WTC11 (cell line): ENCODE results near the gene COL4A2. TPM values are rescaled to one million over a fixed set of nuclear protein-coding genes. Genes with fewer than 3 reads are reported as not detected.

Experiments
- ATAC-seq: fragments of 200-7000 bp; cut with Tn5 transposase; 2 replicates; pipeline ENCODE4 v1.10.0; 2021; ENCODE audit warnings: mild to moderate bottlenecking, moderate library complexity
- CTCF ChIA-PET: fragments of 300-600 bp; sonication (Branson Sonifier 250); formaldehyde crosslinking; loops from one replicate; lab custom pipeline; 2021; ENCODE audit warnings: antibody characterized with exemption; lab: Charles Lee
- POLR2A ChIA-PET: fragments of 350-600 bp; sonication (Branson Sonifier 250); formaldehyde crosslinking; loops from one replicate; lab custom pipeline; 2021; ENCODE audit warnings: antibody characterized with exemption; lab: Charles Lee
- DNase-seq: peaks from one replicate; pipeline ENCODE4 v3.0.0; 2021; ENCODE audit warnings: low spot score
- H3K27ac Mint-ChIP-seq: 2 replicates; pipeline ENCODE4 v1.8.0; 2021; ENCODE audit warnings: mixed read lengths
- H3K27me3 Mint-ChIP-seq: 2 replicates; pipeline ENCODE4 v1.8.0; 2021; ENCODE audit warnings: low read depth, mild to moderate bottlenecking, moderate library complexity, mixed read lengths
- H3K36me3 Mint-ChIP-seq: 2 replicates; pipeline ENCODE4 v1.8.0; 2021; ENCODE audit warnings: mixed read lengths
- H3K4me1 Mint-ChIP-seq: 2 replicates; pipeline ENCODE4 v1.8.0; 2022; ENCODE audit warnings: mixed read lengths
- H3K4me3 Mint-ChIP-seq: 2 replicates; pipeline ENCODE4 v1.8.0; 2021; ENCODE audit warnings: mild to moderate bottlenecking, moderate library complexity, mixed read lengths
- H3K9me3 Mint-ChIP-seq: 2 replicates; pipeline ENCODE4 v1.8.0; 2021; ENCODE audit warnings: mixed read lengths
- CREB1 ChIP-seq: sonication (generic); formaldehyde crosslinking; IDR thresholded peaks from 2 replicates; pipeline ENCODE4 v1.8.0; 2023; ENCODE audit warnings: mild to moderate bottlenecking, missing genetic modification reagents
- FOXK1 ChIP-seq: sonication (generic); formaldehyde crosslinking; IDR thresholded peaks from 2 replicates; pipeline ENCODE4 v1.8.0; 2022; ENCODE audit warnings: mild to moderate bottlenecking, moderate library complexity, missing genetic modification reagents
- GABPB1 ChIP-seq: sonication (generic); formaldehyde crosslinking; IDR thresholded peaks from 2 replicates; pipeline ENCODE4 v1.8.1; 2023; ENCODE audit warnings: mild to moderate bottlenecking, missing genetic modification reagents
- HMGXB4 ChIP-seq: sonication (generic); formaldehyde crosslinking; IDR thresholded peaks from 2 replicates; pipeline ENCODE4 v1.8.1; 2023; ENCODE audit warnings: mild to moderate bottlenecking, moderate library complexity, missing genetic modification reagents
- IRF2 ChIP-seq: sonication (generic); formaldehyde crosslinking; IDR thresholded peaks from 2 replicates; pipeline ENCODE4 v1.8.0; 2022; ENCODE audit warnings: low read depth, missing genetic modification reagents, borderline replicate concordance
- MXD4 ChIP-seq: fragments of 250-450 bp; sonication (Bioruptor Pico); IDR thresholded peaks from 2 replicates; pipeline ENCODE4 v1.8.0; 2021; ENCODE audit warnings: mild to moderate bottlenecking, moderate library complexity, borderline replicate concordance
- NFATC4 ChIP-seq: fragments of 250-450 bp; sonication (Bioruptor Pico); IDR thresholded peaks from 2 replicates; pipeline ENCODE4 v1.9.0; 2021; ENCODE audit warnings: mild to moderate bottlenecking
- RELA ChIP-seq: sonication (generic); formaldehyde crosslinking; IDR thresholded peaks from 2 replicates; pipeline ENCODE4 v1.8.1; 2022; ENCODE audit warnings: missing genetic modification reagents, mild to moderate bottlenecking, borderline replicate concordance
- ZNF121 ChIP-seq: sonication (generic); formaldehyde crosslinking; IDR thresholded peaks from 2 replicates; pipeline ENCODE4 v1.8.0; 2023; ENCODE audit warnings: missing genetic modification reagents
- ZNF317 ChIP-seq: sonication (generic); formaldehyde crosslinking; IDR thresholded peaks from 2 replicates; pipeline ENCODE4 v1.8.1; 2023; ENCODE audit warnings: low read depth, mild to moderate bottlenecking, moderate library complexity, missing genetic modification reagents, borderline replicate concordance
- ZNF396 ChIP-seq: fragments of 250-450 bp; sonication (Bioruptor Pico); IDR thresholded peaks from 2 replicates; pipeline ENCODE4 v1.8.0; 2021; ENCODE audit warnings: mild to moderate bottlenecking, moderate library complexity, borderline replicate concordance
- ZNF416 ChIP-seq: fragments of 250-450 bp; sonication (Bioruptor Pico); IDR thresholded peaks from 2 replicates; pipeline ENCODE4 v1.9.0; 2021; ENCODE audit warnings: mild to moderate bottlenecking, inconsistent platforms
- ZNF423 ChIP-seq: fragments of 250-450 bp; sonication (Bioruptor Pico); IDR thresholded peaks from 2 replicates; pipeline ENCODE4 v2.1.2; 2022; ENCODE audit warnings: mild to moderate bottlenecking, moderate library complexity
- total RNA-seq: library from RNA; stranded (reverse); gene quantifications from 3 replicates; pipeline ENCODE4 v1.2.3, GENCODE V29; 2021
- TF ChIP-seq, protein P1 (sequence below): sonication (generic); formaldehyde crosslinking; IDR thresholded peaks from 2 replicates; pipeline ENCODE4 v1.8.1; 2022; ENCODE audit warnings: low read depth, missing genetic modification reagents, borderline replicate concordance
- TF ChIP-seq, protein P2 (sequence below): sonication (generic); formaldehyde crosslinking; IDR thresholded peaks from 2 replicates; pipeline ENCODE4 v1.8.0; 2022; ENCODE audit warnings: mild to moderate bottlenecking, missing genetic modification reagents
- TF ChIP-seq, protein P3 (sequence below): sonication (generic); formaldehyde crosslinking; IDR thresholded peaks from 2 replicates; pipeline ENCODE4 v1.8.0; 2023; ENCODE audit warnings: missing genetic modification reagents, mild to moderate bottlenecking, borderline replicate concordance

The COL4A2 gene
- total RNA-seq, 1 experiment from 2014 or later: 109 TPM

DNA sequence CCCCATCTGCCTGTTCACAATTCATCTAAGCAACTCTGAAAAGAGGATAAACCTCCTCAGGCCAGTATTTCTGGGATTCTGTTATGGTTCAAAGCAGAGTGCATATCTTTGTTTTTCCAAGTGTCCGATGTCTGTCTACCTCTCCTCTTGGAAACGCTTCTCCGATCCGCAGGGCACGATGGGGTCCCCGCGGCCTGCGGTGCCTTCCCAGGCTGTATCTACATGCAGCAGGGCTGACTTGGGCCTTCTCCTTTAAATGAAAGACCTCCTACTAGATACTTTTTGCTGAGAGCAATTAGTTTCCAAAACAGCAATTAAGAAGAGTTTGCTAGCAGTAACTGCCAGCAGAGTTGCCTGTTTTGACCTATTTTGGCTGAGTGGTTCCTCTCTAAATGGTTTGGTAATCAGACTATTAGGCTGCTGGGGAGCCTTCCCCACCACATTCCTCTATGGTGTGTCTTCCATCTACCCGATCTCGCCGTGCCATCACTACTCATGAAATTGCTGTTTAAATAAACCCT lies 23.5 kb downstream of the COL4A2 start (continued):
- no peak for TF ChIP-seq ZNF416 (CRISPR knock-in tag)
- TF ChIP-seq, protein P1, sequence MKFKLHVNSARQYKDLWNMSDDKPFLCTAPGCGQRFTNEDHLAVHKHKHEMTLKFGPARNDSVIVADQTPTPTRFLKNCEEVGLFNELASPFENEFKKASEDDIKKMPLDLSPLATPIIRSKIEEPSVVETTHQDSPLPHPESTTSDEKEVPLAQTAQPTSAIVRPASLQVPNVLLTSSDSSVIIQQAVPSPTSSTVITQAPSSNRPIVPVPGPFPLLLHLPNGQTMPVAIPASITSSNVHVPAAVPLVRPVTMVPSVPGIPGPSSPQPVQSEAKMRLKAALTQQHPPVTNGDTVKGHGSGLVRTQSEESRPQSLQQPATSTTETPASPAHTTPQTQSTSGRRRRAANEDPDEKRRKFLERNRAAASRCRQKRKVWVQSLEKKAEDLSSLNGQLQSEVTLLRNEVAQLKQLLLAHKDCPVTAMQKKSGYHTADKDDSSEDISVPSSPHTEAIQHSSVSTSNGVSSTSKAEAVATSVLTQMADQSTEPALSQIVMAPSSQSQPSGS (CRISPR knock-in tag): no peak
- TF ChIP-seq RELA (CRISPR knock-in tag): no peak

- DNase-seq (no peak), ATAC-seq (no peak)
- Mint-ChIP-seq H3K36me3 (0 out of 2 replicates have a peak, but pooled peaks cover 3% of the 10 kb centered on the region), H3K9me3 (no peaks in the 10 kb centered on the region), H3K4me3 (no peak overlapping the region), H3K4me1 (peaks cover 51% of the 10 kb centered on the region), H3K27me3 (no peaks in the 10 kb centered on the region), H3K27ac (peak overlapping the region; percentile 19; the same call in 1 of the 2 replicates)
- ChIA-PET POLR2A (no interaction called here), CTCF (no interaction called here)
- no peak for TF ChIP-seq ZNF423 (CRISPR knock-in tag)
Measured at GRCh38 chr13:110331362-110331761, 24.3 kb downstream of the COL4A2 start.

DNA sequence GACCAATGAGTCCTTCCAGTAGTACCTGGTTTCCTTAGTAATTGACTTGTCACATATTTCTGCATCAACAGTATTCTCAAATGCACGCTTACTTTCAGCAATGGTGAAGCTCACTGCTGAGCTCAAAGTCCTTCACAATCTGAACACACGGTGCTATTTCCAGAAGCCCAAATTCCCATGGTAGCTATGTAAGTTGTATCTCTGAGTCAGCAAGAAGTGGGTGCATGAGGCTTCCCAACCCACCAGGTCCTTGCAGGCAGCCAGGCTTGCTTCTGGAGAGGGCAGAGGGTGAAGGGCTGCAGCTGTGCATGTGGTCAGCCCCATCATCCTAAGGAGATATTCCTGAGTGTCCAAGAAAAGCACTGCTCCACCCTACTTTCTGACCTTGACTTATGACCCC lies 25.7 kb downstream of the COL4A2 start:
- ATAC-seq (no peak), DNase-seq (no peak)
- POLR2A ChIA-PET: no interaction called here
- Mint-ChIP-seq H3K27me3 (no peaks in the 10 kb centered on the region), H3K4me3 (no peak overlapping the region), H3K27ac (no peak overlapping the region), H3K9me3 (no peaks in the 10 kb centered on the region), H3K4me1 (peaks cover 38% of the 10 kb centered on the region), H3K36me3 (0 out of 2 replicates have a peak, but pooled peaks cover 3% of the 10 kb centered on the region)
- TF ChIP-seq ZNF396 (CRISPR knock-in tag): no peak
- no peak for TF ChIP-seq CREB1 (CRISPR knock-in tag)
- TF ChIP-seq RELA (CRISPR knock-in tag): no peak
- no peak for TF ChIP-seq ZNF317 (CRISPR knock-in tag)
- no peak for TF ChIP-seq ZNF416 (CRISPR knock-in tag)
- TF ChIP-seq, protein P2, sequence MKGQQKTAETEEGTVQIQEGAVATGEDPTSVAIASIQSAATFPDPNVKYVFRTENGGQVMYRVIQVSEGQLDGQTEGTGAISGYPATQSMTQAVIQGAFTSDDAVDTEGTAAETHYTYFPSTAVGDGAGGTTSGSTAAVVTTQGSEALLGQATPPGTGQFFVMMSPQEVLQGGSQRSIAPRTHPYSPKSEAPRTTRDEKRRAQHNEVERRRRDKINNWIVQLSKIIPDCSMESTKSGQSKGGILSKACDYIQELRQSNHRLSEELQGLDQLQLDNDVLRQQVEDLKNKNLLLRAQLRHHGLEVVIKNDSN (CRISPR knock-in tag): no peak
- no peak for TF ChIP-seq FOXK1 (CRISPR knock-in tag)
- CTCF ChIA-PET: no interaction called here

GRCh38 chr13:110333837-110334236 lies 26.8 kb downstream of the COL4A2 start:
- Mint-ChIP-seq H3K4me3 (no peak overlapping the region), H3K27me3 (no peaks in the 10 kb centered on the region), H3K9me3 (no peaks in the 10 kb centered on the region), H3K27ac (no peak overlapping the region), H3K4me1 (peaks cover 37% of the 10 kb centered on the region), H3K36me3 (0 out of 2 replicates have a peak, but pooled peaks cover 3% of the 10 kb centered on the region)
- no peak for ATAC-seq
- DNase-seq: no peak
- TF ChIP-seq ZNF121 (CRISPR knock-in tag): no peak
- TF ChIP-seq ZNF416 (CRISPR knock-in tag): no peak
- TF ChIP-seq IRF2: no peak
- TF ChIP-seq GABPB1: no peak
- ChIA-PET CTCF (no interaction called here), POLR2A (no interaction called here)

GRCh38 chr13:110334256-110334655 lies 27.2 kb downstream of the COL4A2 start:
- ChIA-PET CTCF (no interaction called here), POLR2A (no interaction called here)
- H3K27me3 Mint-ChIP-seq: no peaks in the 10 kb centered on the region
- H3K4me1 Mint-ChIP-seq: peaks cover 36% of the 10 kb centered on the region
- DNase-seq (no peak), ATAC-seq (no peak)
- no peak overlapping the region for H3K27ac Mint-ChIP-seq
- no peak overlapping the region for H3K4me3 Mint-ChIP-seq
- H3K9me3 Mint-ChIP-seq: no peaks in the 10 kb centered on the region
- H3K36me3 Mint-ChIP-seq: 0 out of 2 replicates have a peak, but pooled peaks cover 3% of the 10 kb centered on the region
- TF ChIP-seq NFATC4 (CRISPR knock-in tag): no peak
- TF ChIP-seq IRF2: no peak
- TF ChIP-seq FOXK1 (CRISPR knock-in tag): no peak
- TF ChIP-seq ZNF396 (CRISPR knock-in tag): no peak
- TF ChIP-seq GABPB1: no peak
- no peak for TF ChIP-seq RELA (CRISPR knock-in tag)
- TF ChIP-seq HMGXB4 (CRISPR knock-in tag): no peak
- TF ChIP-seq MXD4 (CRISPR knock-in tag): no peak
- no peak for TF ChIP-seq CREB1 (CRISPR knock-in tag)
- TF ChIP-seq, protein P3, sequence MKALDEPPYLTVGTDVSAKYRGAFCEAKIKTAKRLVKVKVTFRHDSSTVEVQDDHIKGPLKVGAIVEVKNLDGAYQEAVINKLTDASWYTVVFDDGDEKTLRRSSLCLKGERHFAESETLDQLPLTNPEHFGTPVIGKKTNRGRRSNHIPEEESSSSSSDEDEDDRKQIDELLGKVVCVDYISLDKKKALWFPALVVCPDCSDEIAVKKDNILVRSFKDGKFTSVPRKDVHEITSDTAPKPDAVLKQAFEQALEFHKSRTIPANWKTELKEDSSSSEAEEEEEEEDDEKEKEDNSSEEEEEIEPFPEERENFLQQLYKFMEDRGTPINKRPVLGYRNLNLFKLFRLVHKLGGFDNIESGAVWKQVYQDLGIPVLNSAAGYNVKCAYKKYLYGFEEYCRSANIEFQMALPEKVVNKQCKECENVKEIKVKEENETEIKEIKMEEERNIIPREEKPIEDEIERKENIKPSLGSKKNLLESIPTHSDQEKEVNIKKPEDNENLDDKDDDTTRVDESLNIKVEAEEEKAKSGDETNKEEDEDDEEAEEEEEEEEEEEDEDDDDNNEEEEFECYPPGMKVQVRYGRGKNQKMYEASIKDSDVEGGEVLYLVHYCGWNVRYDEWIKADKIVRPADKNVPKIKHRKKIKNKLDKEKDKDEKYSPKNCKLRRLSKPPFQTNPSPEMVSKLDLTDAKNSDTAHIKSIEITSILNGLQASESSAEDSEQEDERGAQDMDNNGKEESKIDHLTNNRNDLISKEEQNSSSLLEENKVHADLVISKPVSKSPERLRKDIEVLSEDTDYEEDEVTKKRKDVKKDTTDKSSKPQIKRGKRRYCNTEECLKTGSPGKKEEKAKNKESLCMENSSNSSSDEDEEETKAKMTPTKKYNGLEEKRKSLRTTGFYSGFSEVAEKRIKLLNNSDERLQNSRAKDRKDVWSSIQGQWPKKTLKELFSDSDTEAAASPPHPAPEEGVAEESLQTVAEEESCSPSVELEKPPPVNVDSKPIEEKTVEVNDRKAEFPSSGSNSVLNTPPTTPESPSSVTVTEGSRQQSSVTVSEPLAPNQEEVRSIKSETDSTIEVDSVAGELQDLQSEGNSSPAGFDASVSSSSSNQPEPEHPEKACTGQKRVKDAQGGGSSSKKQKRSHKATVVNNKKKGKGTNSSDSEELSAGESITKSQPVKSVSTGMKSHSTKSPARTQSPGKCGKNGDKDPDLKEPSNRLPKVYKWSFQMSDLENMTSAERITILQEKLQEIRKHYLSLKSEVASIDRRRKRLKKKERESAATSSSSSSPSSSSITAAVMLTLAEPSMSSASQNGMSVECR (CRISPR knock-in tag): no peak
